Left ventricle myocardium inferior (tissue), 1 donor: ENCODE results near the gene PYDC1. TPM values are rescaled to one million over a fixed set of nuclear protein-coding genes. Genes with fewer than 3 reads are reported as not detected.

ENCODE experiments used
- DNase-seq: peaks from one replicate; pipeline ENCODE4 v3.0.0-alpha.2; 2020
- H3K27ac ChIP-seq: fragments of 200-600 bp; replicated peaks from 2 replicates; pipeline ENCODE4 v1.8.0; 2021
- H3K27me3 ChIP-seq: fragments of 200-600 bp; 2 replicates; pipeline ENCODE4 v1.8.0; 2021; ENCODE audit warnings: low read depth
- H3K36me3 ChIP-seq: fragments of 200-600 bp; 2 replicates; pipeline ENCODE4 v1.8.0; 2021
- H3K4me1 ChIP-seq: fragments of 200-600 bp; 2 replicates; pipeline ENCODE4 v1.8.0; 2021
- H3K4me3 ChIP-seq: fragments of 200-600 bp; 2 replicates; pipeline ENCODE4 v1.8.0; 2021; ENCODE audit warnings: mild to moderate bottlenecking, moderate library complexity
- H3K9me3 ChIP-seq: fragments of 200-600 bp; replicated peaks from 2 replicates; pipeline ENCODE4 v1.8.0; 2021
- CTCF ChIP-seq: fragments of 200-600 bp; IDR thresholded peaks from 2 replicates; pipeline ENCODE4 v1.8.0; 2021; ENCODE audit warnings: antibody characterized with exemption, mild to moderate bottlenecking, borderline replicate concordance
- intact Hi-C: fragments of 100-400 bp; cut with micrococcal nuclease; formaldehyde crosslinking; loops from one replicate; pipeline ENCODE4 v1.11.0; 2022
- total RNA-seq: library from RNA; stranded (reverse); fragmentation: NEBNext Ultra II Directional; extraction: Animal tissue kit (Norgen Biotek cat#: 25700); gene quantifications from one replicate; pipeline ENCODE4 v1.2.1, GENCODE V29; 2021
- donor health status: DM: no; HTN: yes; CAD: no; lungs with severe emphysema.

The PYDC1 gene
- total RNA-seq, 1 donor from 2014 or later, result not detected

- intact Hi-C loops, result no loop called here
- no peak for DNase-seq
- Histone ChIP-seq H3K27me3 (no peaks in the 10 kb centered on the region), H3K9me3 (no peaks in the 10 kb centered on the region), H3K4me3 (no peak overlapping the region), H3K36me3 (no peaks in the 10 kb centered on the region), H3K27ac (no peak overlapping the region), H3K4me1 (peaks cover 15% of the 10 kb centered on the region)
- TF ChIP-seq CTCF, result no peak
Observed at GRCh38 chr16:31168848-31169247, 48.1 kb downstream of the PYDC1 start.

GRCh38 chr16:31167315-31167714 is 49.6 kb downstream of the PYDC1 start:
- no peaks in the 10 kb centered on the region for H3K36me3 ChIP-seq
- no peaks in the 10 kb centered on the region for H3K9me3 ChIP-seq
- H3K27ac ChIP-seq, result no peak overlapping the region
- H3K4me1 ChIP-seq, result peaks cover 15% of the 10 kb centered on the region
- H3K27me3 ChIP-seq, result no peaks in the 10 kb centered on the region
- intact Hi-C loops, result no loop called here
- H3K4me3 ChIP-seq, result no peak overlapping the region
- no peak for TF ChIP-seq CTCF
- no peak for DNase-seq

Other genes with a start within 250 kb of the PYDC1 start
- 5.5 TPM for gene HSD3B7, start 231.9 kb downstream of the PYDC1 start, total RNA-seq
- 0.77 TPM for gene STX1B, start 206.5 kb downstream of the PYDC1 start, total RNA-seq
- gene STX4, start 183.6 kb downstream of the PYDC1 start, total RNA-seq, result 43.1 TPM
- gene ZNF668, start 142.9 kb downstream of the PYDC1 start, total RNA-seq, result 5.3 TPM
- 9.6 TPM for gene ZNF646, start 142.7 kb downstream of the PYDC1 start, total RNA-seq
- 1.2 TPM for gene PRSS53, start 128.2 kb downstream of the PYDC1 start, total RNA-seq
- gene VKORC1, start 122.3 kb downstream of the PYDC1 start, total RNA-seq, result 39.5 TPM
- gene BCKDK, start 108.7 kb downstream of the PYDC1 start, total RNA-seq, result 75.9 TPM
- 72.0 TPM for gene KAT8, start 99.5 kb downstream of the PYDC1 start, total RNA-seq
- gene PRSS8, start 81.4 kb downstream of the PYDC1 start, total RNA-seq, result not detected
- gene PRSS36, start 67.1 kb downstream of the PYDC1 start, total RNA-seq, result 1.4 TPM
- 96.9 TPM for gene FUS, start 37.0 kb downstream of the PYDC1 start, total RNA-seq
- 5.3 TPM for gene PYCARD, start 14.4 kb downstream of the PYDC1 start, total RNA-seq
- 0.91 TPM for gene TRIM72, start 3.0 kb downstream of the PYDC1 start, total RNA-seq
- 5.1 TPM for gene ITGAM, start 42.8 kb upstream of the PYDC1 start, total RNA-seq
- 1.4 TPM for gene ITGAX, start 138.0 kb upstream of the PYDC1 start, total RNA-seq
- gene ITGAD, start 176.2 kb upstream of the PYDC1 start, total RNA-seq, result not detected
- gene COX6A2, start 211.2 kb upstream of the PYDC1 start, total RNA-seq, result 1,568 TPM
- gene ZNF843, start 225.7 kb upstream of the PYDC1 start, total RNA-seq, result 3.2 TPM
- gene ARMC5, start 242.4 kb upstream of the PYDC1 start, total RNA-seq, result 5.8 TPM